Activated CD4-positive, alpha-beta T cell treated with anti-CD3 and anti-CD28 coated beads, Interleukin-2, Interleukin-6, amounts not matched to agents 100 ng/mL and 50 ng/mL, durations not matched to agents 16 hours and 8 hours (primary cell): Measurements from ENCODE around the gene HIP1.

Experiments used
- DNase-seq: peaks from one replicate; pipeline ENCODE4 v3.0.0-alpha.2; 2020

The HIP1 gene

GRCh38 chr7:75669579-75669978, 69.2 kb downstream of the HIP1 start:
- no peak for DNase-seq

DNA sequence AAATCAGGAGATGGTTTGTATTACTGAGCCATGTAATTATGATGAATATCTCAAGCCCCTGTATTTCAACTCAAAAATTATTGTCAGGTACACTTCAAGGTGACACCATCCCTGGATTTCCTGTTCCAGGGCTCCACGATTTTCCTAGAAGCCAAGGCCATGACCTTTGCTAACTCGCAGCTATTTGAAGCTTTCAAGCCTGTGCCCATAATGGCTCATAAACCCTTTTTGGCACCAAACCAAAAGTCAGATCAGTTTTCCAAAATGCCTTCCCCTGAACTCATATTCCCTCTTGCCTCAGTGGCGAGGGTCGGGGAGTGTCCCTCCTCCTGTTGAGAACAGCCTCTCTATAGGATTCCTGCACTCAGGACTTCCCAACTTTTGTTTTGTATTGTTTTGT, 70.8 kb downstream of the HIP1 start:
- DNase-seq: no peak

DNA sequence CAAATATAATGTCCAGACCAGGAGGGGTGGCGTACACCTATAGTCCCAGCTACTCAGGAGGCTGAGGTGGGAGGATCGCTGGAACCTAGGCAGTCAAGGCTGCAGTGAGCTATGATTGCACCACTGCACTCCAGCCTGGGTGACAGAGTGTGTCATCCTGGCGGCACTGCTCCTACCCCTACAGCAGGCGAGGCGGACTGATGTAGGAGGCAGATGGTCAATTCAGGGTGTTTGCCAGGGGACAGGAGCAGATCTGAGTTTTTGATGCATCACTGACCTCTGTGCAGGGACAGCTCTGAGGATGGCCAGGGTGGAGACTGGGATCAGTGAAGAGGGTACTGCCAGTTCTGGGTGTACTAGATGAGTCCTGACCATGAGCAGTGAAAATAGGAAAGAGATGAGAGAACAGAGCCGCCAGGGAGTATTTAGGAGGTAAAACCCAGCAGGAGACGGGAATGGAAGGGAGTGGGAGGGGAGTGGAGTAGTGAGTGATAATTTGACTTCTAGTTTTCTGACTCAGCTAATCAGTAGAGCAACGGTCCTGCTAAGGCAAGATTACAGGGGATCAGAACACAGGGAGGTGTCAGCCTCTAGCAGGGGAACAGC, 75.3 kb downstream of the HIP1 start:
- no peak for DNase-seq

DNA sequence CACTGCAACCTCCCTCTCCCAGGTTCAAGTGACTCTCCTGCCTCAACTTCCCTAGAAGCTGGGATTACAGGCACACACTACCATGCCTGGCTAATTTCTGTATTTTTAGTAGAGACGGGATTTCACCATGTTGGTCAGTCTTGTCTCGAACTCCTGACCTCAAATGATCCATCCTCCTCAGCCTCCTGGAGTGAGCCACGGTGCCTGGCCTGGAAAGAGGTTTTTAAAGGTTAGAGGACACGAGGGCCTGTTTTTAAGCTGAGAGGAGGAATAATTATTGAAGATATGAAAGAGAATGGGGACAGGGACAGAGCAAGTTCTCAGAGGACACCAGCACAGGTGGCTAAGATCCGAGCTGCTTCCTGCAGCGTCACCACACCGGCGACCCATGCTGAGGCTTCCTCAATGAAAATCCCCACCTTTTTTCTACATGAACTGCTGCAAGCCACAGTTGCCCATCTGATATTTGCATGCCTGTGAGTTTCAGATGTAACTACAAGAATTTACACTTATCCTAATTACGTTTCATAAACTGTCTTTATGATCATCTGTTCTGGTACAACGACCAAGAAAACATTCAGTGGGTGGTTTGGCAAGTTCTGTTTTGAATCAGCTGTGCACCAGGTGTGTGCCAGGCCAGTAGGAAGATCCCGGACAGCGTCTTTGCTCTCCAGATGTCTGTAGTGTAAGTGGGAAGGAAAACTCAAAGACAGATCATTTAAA, 76.0 kb downstream of the HIP1 start:
- peak; percentile 15 for DNase-seq

DNA sequence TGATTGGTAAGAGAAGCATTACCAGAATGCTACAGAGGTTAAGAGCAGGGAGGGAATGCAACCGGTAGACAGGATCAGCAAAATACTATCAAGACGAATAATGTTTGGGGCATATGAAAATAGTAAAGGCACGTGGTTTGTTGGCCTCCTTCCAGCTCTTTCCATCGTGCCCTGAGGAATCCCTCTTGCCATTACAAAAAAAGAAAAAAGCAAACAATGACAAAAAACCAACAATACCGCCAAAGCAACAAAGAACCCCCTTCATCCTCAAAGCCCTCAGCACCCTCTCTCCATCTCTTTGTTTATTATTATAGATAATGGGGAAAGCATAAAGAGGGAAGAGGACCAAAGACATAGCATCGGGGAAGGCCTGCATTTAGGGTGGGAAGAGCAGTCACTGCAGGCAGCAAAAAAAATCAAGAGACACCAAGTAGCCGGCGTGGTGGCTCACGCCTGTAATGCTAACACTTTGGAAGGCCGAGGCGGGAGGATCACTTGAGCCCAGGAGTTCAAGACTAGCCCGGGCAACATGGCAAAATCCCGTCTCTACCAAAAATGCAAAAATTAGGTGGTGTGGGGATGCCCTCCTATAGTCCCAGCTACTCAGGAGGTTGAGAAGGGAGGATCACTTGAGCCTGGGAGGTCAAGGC, 78.0 kb downstream of the HIP1 start:
- DNase-seq: no peak

DNA sequence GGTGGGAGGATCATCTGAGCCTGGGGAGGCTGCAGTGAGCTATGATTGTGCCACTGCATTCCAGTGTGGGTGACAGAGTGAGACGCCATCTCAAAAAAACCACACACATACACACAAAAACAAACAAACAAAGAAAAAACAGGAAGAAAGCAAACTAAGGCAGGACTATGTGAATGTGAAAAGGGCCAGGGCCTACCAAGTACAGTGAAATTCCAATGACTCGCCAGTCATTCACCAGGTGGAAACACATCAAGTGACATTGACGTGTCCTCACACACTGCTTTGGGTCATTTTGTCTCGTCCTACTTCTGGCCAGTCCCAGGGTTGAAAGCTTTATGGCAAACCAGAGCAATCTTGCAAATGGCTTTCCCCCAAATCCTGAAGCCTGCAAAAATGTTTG, 79.9 kb downstream of the HIP1 start:
- no peak for DNase-seq

GRCh38 chr7:75658369-75658768, 80.4 kb downstream of the HIP1 start:
- DNase-seq: no peak

GRCh38 chr7:75657866-75658265, 80.9 kb downstream of the HIP1 start:
- no peak for DNase-seq

DNA sequence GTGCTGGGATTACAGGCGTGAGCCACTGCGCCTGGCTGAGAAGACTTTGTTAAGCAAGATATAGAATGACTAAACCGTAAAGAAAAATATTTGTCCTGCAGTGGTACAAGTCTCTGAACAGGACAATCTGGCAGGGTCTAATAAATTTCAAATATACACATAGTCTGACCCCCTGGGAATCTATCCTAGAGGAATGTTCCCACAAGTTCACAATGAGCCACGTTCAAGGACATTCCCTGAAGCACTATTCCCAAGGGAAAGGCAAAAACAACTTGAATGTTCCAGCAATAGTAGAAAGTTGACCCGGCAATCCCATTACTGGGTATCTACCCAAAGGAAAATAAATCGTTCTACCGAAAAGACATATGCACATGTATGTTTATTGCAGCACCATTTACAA, 82.0 kb downstream of the HIP1 start:
- DNase-seq: no peak

DNA sequence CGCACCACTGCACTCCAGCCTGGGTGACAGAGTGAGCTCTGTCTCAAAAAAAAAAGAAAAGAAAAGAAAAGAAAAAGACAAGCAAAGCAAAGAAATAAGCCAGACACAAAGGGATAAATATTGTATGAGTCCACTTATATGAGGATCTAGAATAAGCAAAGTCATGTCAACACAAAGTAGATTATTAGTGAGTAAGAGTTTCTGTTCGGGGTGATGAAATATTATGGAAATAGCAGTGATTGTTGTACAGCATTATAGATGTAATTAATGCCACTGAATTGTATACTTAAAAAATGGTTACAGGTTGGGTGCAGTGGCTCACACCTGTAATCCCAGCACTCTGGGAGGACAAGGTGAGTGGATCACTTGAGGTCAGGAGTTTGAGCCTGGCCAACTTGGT, 83.2 kb downstream of the HIP1 start:
- no peak for DNase-seq

GRCh38 chr7:75654855-75655254, 83.9 kb downstream of the HIP1 start:
- DNase-seq: no peak

GRCh38 chr7:75653651-75654050, 85.1 kb downstream of the HIP1 start:
- DNase-seq: no peak

GRCh38 chr7:75652788-75653187, 86.0 kb downstream of the HIP1 start:
- DNase-seq: no peak

DNA sequence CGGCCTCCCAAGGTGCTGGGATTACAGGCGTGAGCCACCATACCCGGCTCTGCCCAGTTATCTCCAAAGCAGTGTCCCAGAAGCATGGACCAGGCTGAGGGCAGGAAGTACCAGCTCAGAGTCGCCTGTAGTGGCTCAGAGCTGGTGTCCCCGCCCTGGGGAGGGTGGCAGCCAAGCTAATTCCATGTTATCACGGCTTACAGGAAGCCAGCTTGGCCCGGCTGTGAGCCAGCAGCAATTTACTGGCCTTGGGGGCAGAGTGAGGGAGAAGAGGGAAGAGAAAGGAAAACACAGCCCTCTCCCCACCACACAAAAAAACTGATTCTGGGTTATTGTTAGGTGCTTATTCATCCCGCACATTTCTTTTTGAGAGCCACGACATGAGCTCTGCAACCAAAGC, 88.1 kb downstream of the HIP1 start:
- no peak for DNase-seq

DNA sequence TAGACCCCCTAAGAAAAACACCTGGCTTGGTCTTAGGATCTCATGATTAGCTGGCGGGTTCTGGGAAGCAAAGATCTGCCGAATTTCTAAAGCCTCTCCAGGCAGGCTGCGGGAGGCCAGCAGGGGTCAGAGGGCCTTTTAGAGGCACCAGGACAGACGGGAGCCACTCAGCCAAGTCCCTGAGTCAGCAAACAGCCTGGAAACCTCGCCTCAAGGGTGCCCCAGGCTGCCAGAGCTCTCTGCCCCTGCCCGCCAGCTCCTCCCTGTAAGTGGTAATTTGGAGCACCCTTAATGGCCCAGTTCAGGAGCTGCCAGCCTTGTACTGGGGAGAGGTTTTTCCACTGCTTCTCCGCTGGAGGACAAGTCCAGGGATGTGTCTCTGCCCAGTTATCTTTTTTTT, 88.7 kb downstream of the HIP1 start:
- DNase-seq: no peak

GRCh38 chr7:75649462-75649861, 89.3 kb downstream of the HIP1 start:
- no peak for DNase-seq

- no peak for DNase-seq
These were observed 90.9 kb downstream of the HIP1 start for GRCh38 chr7:75647709-75648438.

DNA sequence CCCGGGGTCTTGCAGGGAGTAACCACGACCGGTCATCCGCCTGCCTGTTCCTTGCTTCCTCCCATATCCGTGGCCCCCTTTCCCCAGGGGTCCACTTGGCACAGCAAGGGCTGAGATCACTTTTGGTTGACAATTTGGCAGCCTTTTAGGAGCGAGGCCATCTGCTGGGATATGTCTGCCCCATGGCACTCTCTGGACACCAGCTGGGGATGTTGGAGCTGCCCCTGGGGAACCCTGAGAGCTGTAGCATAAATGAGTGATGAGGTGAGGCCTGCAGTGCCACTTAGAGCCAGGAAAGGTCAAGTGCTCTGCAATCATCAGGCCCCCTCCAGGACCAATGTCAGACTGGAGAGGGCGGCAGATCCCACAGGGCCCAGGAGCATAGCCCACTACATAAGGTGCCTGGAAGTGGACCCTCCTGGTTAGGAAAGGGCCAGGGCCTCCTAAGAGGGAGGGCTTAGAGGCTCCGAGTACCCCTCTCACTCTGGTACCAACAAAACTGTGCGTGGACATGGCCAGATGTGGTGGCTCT, 92.1 kb downstream of the HIP1 start:
- no peak for DNase-seq

DNA sequence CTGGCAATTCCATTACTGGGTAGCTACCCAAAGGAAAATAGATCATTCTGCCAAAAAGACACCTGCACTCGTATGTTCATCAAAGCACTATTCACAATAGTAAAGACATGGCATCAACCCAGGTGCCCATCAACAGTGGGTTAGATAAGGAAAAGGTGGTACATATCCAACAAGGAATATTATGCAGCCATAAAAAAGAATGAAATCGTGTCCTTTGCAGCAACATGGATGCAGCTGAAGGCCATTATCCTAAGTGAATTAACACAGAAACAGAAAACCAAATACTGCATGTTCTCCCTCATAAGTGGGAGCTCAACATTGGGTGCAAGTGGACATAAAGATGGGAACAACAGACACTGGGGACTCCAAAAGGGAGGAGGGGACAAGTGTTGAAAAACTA, 93.2 kb downstream of the HIP1 start:
- DNase-seq: no peak

DNA sequence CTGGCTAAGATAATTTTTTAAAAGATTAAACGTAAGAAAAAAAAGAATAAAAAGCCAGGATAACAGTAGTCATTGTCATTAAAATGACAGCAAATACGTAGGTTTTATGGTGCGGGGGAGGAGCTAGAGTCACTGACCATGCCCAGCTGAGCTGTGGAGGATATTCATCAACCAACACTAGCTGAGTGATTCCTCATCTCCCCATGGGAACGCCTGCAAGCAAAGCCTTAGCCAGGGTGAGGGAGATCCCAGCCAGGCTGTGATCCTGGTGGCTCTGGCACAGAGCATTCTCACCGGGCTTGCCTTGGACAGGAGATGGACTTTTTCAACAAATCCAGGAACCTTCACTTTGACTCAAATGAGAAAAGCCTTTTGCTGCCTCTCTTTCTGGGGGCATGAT, 94.2 kb downstream of the HIP1 start:
- no peak for DNase-seq

GRCh38 chr7:75642810-75643486, 95.8 kb downstream of the HIP1 start:
- DNase-seq: peak; percentile 85

- no peak for DNase-seq
These were observed 98.5 kb downstream of the HIP1 start for GRCh38 chr7:75640201-75640600.

GRCh38 chr7:75639886-75640190, 98.9 kb downstream of the HIP1 start:
- DNase-seq: no peak
